B cell (primary cell): ENCODE results near the gene PNPLA3. TPM values are rescaled to one million over a fixed set of nuclear protein-coding genes. Genes with fewer than 3 reads are reported as not detected.

ENCODE experiments used
- ATAC-seq: fragments of 200-7000 bp; cut with Tn5 transposase; one replicate; pipeline ENCODE4 v1.10.0; 2021; ENCODE audit warnings: low read depth, mild to moderate bottlenecking, moderate number of reproducible peaks, moderate library complexity
- CTCF ChIA-PET: fragments of 350-600 bp; sonication (Branson Sonifier 250); formaldehyde crosslinking; loops from one replicate; lab custom pipeline; 2021; ENCODE audit warnings: antibody characterized with exemption, inconsistent platforms; lab: Charles Lee
- POLR2A ChIA-PET: fragments of 350-600 bp; sonication (Branson Sonifier 250); formaldehyde crosslinking; loops from one replicate; lab custom pipeline; 2021; ENCODE audit warnings: antibody characterized with exemption; lab: Charles Lee
- DNase-seq: peaks from one replicate; pipeline ENCODE4 v3.0.0; 2013
- H2AFZ ChIP-seq: 2 replicates; pipeline ENCODE4 v1.6.1; 2012; ENCODE audit warnings: mild to moderate bottlenecking, low read depth, low read length; ENCODE audit not compliant: insufficient read depth, poor library complexity, severe bottlenecking
- H3K27ac ChIP-seq, 2 donors: 1 replicate in 1 of 2; 2 replicates in 1 of 2; pipeline ENCODE4 v1.5.1; 2012 to 2013; ENCODE audit warnings: low read length in 2 of 2, mild to moderate bottlenecking in 2 of 2, moderate library complexity in 1 of 2
- H3K27me3 ChIP-seq, 4 experiments: fragments of 200-600 bp in 1 of 4; sonication (generic) in 1 of 4; replicated peaks in 1 of 4; 1 replicate in 2 of 4; 2 replicates in 2 of 4; pipeline versions ENCODE4 v1.6.1 to v1.7.0; 2013 to 2016; ENCODE audit warnings: low read length in 3 of 4, mild to moderate bottlenecking in 2 of 4, mixed read lengths in 1 of 4, moderate library complexity in 1 of 4; ENCODE audit not compliant: insufficient read depth in 4 of 4, control insufficient read depth in 3 of 4; ENCODE audit errors: control extremely low read depth in 1 of 4
- H3K36me3 ChIP-seq, 2 experiments: replicated peaks in 1 of 2; 1 replicate in 1 of 2; 2 replicates in 1 of 2; pipeline versions ENCODE4 v1.6.1 to v1.7.1; 2013; ENCODE audit warnings: low read length in 1 of 2; ENCODE audit not compliant: insufficient read depth in 2 of 2, control insufficient read depth in 1 of 2; ENCODE audit errors: control extremely low read depth in 1 of 2, extremely low read depth in 1 of 2
- H3K4me1 ChIP-seq, 2 donors: fragments of 200-600 bp in 1 of 2; sonication (generic) in 1 of 2; 1 replicate in 1 of 2; 2 replicates in 1 of 2; pipeline versions ENCODE4 v1.5.1 to v1.6.1; 2013 to 2017; ENCODE audit warnings: low read length in 2 of 2; ENCODE audit not compliant: control insufficient read depth in 2 of 2, insufficient read depth in 2 of 2
- H3K4me2 ChIP-seq: replicated peaks from 2 replicates; pipeline ENCODE3; 2012; ENCODE audit warnings: mild to moderate bottlenecking, low read depth, low read length; ENCODE audit not compliant: poor library complexity, severe bottlenecking
- H3K4me3 ChIP-seq, 5 experiments: fragments of 200-600 bp in 1 of 5; sonication (generic) in 1 of 5; 1 replicate in 3 of 5; 2 replicates in 2 of 5; pipeline versions ENCODE4 v1.5.1 to v1.7.0; 2011 to 2016; ENCODE audit warnings: low read length in 4 of 5, mild to moderate bottlenecking in 4 of 5, low read depth in 2 of 5, control low read depth in 1 of 5, moderate library complexity in 1 of 5; ENCODE audit not compliant: insufficient read depth in 1 of 5; ENCODE audit errors: control extremely low read depth in 1 of 5, extremely low read depth in 1 of 5
- H3K79me2 ChIP-seq: fragments of 200-600 bp; sonication (generic); one replicate; pipeline ENCODE4 v1.6.0; 2016; ENCODE audit warnings: low read length; ENCODE audit not compliant: control insufficient read depth, insufficient read depth
- H3K9ac ChIP-seq: fragments of 200-600 bp; sonication (generic); 2 replicates; pipeline ENCODE4 v1.6.1; 2017; ENCODE audit warnings: mild to moderate bottlenecking, low read length, moderate library complexity
- H3K9me3 ChIP-seq, 3 donors: one replicate each; pipeline versions ENCODE4 v1.6.1 to v1.7.1; 2013; ENCODE audit warnings: low read length in 2 of 3; ENCODE audit not compliant: control insufficient read depth in 2 of 3, insufficient read depth in 1 of 3; ENCODE audit errors: control extremely low read depth in 1 of 3
- H4K20me1 ChIP-seq: 2 replicates; pipeline ENCODE4 v1.6.0; 2012; ENCODE audit warnings: mild to moderate bottlenecking, low read length; ENCODE audit not compliant: insufficient read depth, control insufficient read depth, poor library complexity, severe bottlenecking
- H3K27ac Mint-ChIP-seq: one replicate; pipeline ENCODE4 v1.8.0; 2021; ENCODE audit warnings: mixed read lengths
- H3K27me3 Mint-ChIP-seq: one replicate; pipeline ENCODE4 v1.8.0; 2021; ENCODE audit warnings: mixed read lengths
- H3K4me1 Mint-ChIP-seq: one replicate; pipeline ENCODE4 v1.8.0; 2021; ENCODE audit warnings: mixed read lengths
- H3K4me3 Mint-ChIP-seq: one replicate; pipeline ENCODE4 v1.8.0; 2021; ENCODE audit warnings: mixed read lengths
- H3K9me3 Mint-ChIP-seq: one replicate; pipeline ENCODE4 v1.8.0; 2022; ENCODE audit warnings: mixed read lengths; ENCODE audit not compliant: insufficient read depth
- CTCF ChIP-seq: fragments of 200-600 bp; IDR thresholded peaks from one replicate; pipeline ENCODE4 v1.8.0; 2022; ENCODE audit warnings: antibody characterized with exemption, mild to moderate bottlenecking
- EZH2 ChIP-seq: IDR thresholded peaks from 2 replicates; pipeline ENCODE4 v1.6.1; 2012; ENCODE audit warnings: borderline replicate concordance, low read depth, mild to moderate bottlenecking, moderate library complexity, low read length; ENCODE audit not compliant: insufficient read depth, poor library complexity, severe bottlenecking
- WGBS: methylation state at CpG from one replicate; pipeline ENCODE4 v1.1.5; 2013; ENCODE audit warnings: missing lambda C conversion rate; ENCODE audit not compliant: insufficient coverage; 5-methylcytosine and 5-hydroxymethylcytosine counted together
- intact Hi-C: fragments of 100-400 bp; cut with micrococcal nuclease; formaldehyde crosslinking; loops from one replicate; pipeline ENCODE4 v1.10.0; 2022
- polyA plus RNA-seq: library from polyadenylated mRNA; depleted of rRNA; stranded (reverse); fragments of >200 nt; gene quantifications from 2 replicates; pipeline ENCODE4 v1.2.3, GENCODE V29; 2012
- total RNA-seq, 2 donors: library from RNA; stranded (reverse); fragments of 120-200 nt in 1 of 2; gene quantifications; 1 replicate in 1 of 2; 2 replicates in 1 of 2; pipeline versions ENCODE4 v1.2.3 to v1.2.4, GENCODE V29; 2013 to 2022

PNPLA3 gene
- total and polyA plus RNA-seq, 2 donors (not counting 1 experiment from before 2014, with no cell fraction given): 0.15 TPM; not detected in 1

- Histone ChIP-seq H3K36me3 (no peaks in the 10 kb centered on the region), H3K4me2 (no peak overlapping the region), H3K4me1 (peaks cover 9 to 16% of the 10 kb centered on the region in 2 donors), H3K27ac (no peak overlapping the region), H3K79me2 (no peaks in the 10 kb centered on the region), H3K9me3 (peaks cover 0 to 15% (median 0%) of the 10 kb centered on the region in 3 donors), H3K9ac (no peak overlapping the region), H4K20me1 (no peaks in the 10 kb centered on the region), H3K4me3 (no peak overlapping the region), H2AFZ (no peak overlapping the region), H3K27me3 (peaks cover 0 to 49% (median 7%) of the 10 kb centered on the region in 4 experiments)
- DNase-seq: no peak
- 63% methylated on average over 6 of the region's 16 CpGs for WGBS
- H3K9me3 Mint-ChIP-seq: no peaks in the 10 kb centered on the region
- CTCF ChIA-PET: no interaction called here
- no peak overlapping the region for H3K4me3 Mint-ChIP-seq
- intact Hi-C loops: no loop called here
- no peak for TF ChIP-seq CTCF
- no peak for TF ChIP-seq EZH2
- ATAC-seq: no peak
- H3K4me1 Mint-ChIP-seq: peaks cover 5% of the 10 kb centered on the region
- H3K27ac Mint-ChIP-seq: no peak overlapping the region
- POLR2A ChIA-PET: no interaction called here
- H3K27me3 Mint-ChIP-seq: peaks cover 44% of the 10 kb centered on the region
Measured at GRCh38 chr22:43889201-43889859, 34.3 kb upstream of the PNPLA3 start.

- ATAC-seq (no peak), DNase-seq (no peak)
- Histone ChIP-seq H3K4me2 (no peak overlapping the region), H3K27ac (no peak overlapping the region), H3K4me1 (peaks cover 9 to 12% of the 10 kb centered on the region in 2 donors), H3K4me3 (no peak overlapping the region), H3K27me3 (peaks cover 0 to 49% (median 7%) of the 10 kb centered on the region in 4 experiments), H4K20me1 (no peaks in the 10 kb centered on the region), H3K79me2 (no peaks in the 10 kb centered on the region), H3K9me3 (peaks cover 0 to 15% (median 0%) of the 10 kb centered on the region in 3 donors), H2AFZ (no peak overlapping the region), H3K36me3 (no peaks in the 10 kb centered on the region), H3K9ac (no peak overlapping the region)
- no peak overlapping the region for H3K4me3 Mint-ChIP-seq
- POLR2A ChIA-PET: no interaction called here
- CTCF ChIA-PET: no interaction called here
- WGBS: 87% methylated on average over 3 of the region's 4 CpGs
- no peak overlapping the region for H3K27ac Mint-ChIP-seq
- H3K27me3 Mint-ChIP-seq: peaks cover 44% of the 10 kb centered on the region
- H3K9me3 Mint-ChIP-seq: no peaks in the 10 kb centered on the region
- TF ChIP-seq EZH2: no peak
- TF ChIP-seq CTCF: no peak
- H3K4me1 Mint-ChIP-seq: peaks cover 1% of the 10 kb centered on the region
- intact Hi-C loops: no loop called here
Measured at GRCh38 chr22:43889860-43890253, 33.7 kb upstream of the PNPLA3 start.
